ENCODE results near the gene NOS2.
"Not testable (repeated sequence)": the region's sequence is repeated elsewhere in the genome, so short reads cannot be mapped to it uniquely, and the experiment has no call there.

The NOS2 gene

DNA sequence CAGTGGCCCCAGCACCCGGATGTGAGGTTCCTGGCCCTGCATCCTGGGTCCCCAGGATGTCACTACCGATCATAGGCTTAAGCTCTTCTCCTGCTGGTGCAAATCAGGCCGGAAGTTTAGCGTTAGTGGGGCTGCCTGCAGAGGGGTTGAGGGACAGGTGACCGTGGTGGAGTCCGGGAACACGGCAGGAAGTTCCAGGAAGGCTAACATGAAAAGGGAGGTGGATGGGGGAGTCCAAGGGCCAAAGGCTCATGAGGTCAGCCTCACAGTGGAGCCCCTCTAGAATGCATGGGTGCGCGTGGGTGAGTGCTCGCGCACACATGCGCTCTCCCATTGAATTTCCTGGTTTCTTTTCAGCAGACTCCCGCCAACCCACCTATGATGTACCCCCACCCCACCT lies 46.6 kb downstream of the NOS2 start:
- not testable (repeated sequence) for DNase-seq

DNA sequence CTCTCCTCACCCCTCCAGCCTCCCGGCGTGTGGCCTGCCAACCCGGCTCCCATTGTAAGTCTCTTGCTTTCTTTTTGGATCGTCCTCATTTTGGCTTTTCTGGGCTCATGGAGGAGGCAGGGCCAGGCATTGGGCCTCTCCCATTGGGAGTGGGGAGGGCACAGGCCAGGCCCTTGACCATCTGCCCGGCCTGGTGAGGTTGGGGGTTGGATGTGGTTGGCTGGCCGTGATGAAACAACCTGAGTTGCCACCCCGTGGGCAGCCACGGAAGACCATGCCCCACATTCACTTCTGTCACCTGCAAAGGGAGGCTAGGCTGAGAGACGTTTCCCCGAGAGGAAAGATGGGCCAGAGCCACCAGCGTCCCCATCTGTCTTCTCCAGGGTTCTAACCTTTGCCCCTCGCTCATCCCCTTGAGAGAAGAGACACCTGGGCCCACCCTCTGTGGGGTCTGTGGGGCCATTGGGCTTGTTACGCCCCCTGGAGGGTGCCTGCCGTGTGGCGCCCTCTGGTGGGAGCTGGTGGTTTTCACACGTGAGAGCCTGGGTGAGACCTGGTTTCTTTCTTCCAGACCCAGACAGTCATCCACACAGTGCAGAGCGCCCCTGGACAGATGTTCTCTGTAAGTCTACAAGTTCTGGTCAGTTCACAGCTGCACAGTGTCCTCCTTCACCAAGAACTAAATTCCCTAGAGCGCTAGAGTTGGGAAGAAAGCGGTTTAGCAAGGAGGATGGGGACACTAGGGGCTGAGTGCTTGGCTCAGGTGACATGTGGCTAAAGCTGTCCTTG lies 47.3 kb downstream of the NOS2 start:
- DNase-seq: not testable (repeated sequence)

DNA sequence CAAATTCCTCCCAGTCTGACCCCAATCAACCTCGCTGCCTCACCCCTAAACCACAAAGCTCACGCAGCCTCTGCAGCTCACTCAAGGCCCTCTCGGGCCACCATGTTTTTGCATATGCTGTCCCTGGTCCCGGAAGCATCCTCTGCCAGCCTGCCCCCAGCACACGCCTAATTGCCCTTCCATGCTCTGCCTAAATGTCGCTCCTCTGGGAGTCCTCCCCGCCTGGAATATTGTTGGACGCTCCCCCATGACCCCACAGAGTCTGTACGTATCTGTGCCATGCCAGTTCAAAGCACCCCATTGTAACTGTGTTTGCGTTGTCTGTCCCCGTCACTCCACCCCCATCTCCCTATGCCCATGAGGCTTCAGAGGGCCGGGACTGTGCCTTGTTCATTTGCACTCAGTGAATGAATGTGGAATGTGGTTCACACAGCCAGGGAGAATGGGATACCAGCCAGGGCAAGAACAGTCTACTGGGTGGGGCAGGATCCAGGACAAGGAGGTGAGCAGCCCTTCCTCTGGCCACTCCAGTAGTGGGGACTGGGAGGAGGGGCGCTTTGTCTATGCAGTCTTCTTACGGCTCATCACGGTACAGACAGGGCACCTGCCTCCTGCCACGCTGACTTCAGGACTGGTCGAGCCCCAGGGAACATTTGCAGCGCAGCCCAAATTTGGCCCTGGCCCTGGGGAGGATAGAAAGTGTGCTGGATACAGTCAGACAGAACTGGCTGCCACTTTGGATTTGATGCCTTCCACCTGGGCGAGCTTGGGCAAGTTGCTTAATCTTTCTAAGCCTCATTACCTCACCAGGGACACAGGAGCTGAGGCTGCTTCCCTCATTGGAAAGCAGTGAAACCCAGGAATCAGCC lies 48.5 kb downstream of the NOS2 start:
- no peak for DNase-seq

DNA sequence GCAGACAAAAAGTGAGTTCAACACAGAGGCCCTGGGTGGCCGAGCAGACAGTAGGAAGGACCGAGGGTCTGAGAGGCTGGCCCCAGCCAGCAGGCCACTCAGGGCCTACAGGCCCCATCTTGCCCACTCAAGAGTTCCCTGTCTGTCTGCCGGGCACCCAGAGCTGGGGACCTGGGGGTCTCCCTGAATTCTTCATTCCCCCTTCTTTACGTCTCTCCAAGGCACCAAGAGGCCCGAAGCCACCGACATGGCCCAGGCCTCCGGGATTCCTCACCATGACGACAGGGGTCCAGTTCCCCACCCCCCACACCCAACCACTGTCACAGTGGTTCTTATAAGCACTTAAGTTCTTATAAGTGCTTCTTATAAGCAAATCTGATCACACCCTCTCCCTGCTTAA lies 49.2 kb downstream of the NOS2 start:
- DNase-seq: no peak

DNA sequence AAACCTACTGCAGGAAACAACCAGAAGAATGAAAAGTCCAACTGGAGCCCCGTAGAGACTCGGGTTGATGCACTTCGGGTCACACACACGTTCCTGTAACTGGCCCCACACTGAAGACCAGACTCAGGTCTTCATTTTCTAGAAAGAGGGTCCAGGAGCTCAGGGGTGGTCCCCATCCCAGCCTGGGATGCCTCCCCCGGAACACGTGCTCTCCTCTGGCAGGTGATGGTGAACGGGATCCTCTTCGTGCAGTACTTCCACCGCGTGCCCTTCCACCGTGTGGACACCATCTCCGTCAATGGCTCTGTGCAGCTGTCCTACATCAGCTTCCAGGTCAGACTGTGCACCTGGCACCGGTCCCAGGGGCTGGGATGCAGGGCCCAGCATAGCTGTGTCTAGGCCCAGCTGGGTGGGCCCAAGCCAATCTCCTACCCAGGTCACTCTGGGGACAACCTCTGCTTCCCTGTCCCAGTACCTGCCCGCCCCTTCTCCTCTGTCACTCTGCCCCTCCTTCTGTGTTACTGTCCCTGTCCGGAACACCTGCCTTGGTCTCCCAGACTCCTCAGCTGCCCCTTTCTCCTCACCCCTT lies 50.7 kb downstream of the NOS2 start:
- not testable (repeated sequence) for DNase-seq

DNA sequence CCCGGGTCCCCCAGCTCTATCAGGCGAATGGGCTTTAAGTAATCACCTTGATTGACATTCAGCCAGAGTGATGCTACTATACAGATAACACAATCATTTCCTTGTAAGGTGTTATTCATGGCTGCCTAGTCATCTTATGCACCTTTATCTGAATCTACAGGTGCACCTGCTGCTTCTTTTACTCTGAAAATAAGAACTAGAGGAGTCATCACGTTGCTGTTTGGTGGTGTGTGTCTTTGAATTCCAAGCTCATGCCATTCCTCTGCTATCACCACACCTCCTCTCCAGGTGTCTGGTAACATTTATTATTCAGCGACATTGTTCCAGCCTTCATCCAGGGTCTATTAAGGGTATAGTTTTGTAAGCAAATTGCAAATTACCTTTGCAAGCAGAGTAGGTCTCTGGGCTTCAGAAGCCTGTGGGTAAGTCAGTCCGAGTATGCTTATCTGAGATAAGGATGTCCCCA lies 51.9 kb downstream of the NOS2 start:
- DNase-seq: no peak

DNA sequence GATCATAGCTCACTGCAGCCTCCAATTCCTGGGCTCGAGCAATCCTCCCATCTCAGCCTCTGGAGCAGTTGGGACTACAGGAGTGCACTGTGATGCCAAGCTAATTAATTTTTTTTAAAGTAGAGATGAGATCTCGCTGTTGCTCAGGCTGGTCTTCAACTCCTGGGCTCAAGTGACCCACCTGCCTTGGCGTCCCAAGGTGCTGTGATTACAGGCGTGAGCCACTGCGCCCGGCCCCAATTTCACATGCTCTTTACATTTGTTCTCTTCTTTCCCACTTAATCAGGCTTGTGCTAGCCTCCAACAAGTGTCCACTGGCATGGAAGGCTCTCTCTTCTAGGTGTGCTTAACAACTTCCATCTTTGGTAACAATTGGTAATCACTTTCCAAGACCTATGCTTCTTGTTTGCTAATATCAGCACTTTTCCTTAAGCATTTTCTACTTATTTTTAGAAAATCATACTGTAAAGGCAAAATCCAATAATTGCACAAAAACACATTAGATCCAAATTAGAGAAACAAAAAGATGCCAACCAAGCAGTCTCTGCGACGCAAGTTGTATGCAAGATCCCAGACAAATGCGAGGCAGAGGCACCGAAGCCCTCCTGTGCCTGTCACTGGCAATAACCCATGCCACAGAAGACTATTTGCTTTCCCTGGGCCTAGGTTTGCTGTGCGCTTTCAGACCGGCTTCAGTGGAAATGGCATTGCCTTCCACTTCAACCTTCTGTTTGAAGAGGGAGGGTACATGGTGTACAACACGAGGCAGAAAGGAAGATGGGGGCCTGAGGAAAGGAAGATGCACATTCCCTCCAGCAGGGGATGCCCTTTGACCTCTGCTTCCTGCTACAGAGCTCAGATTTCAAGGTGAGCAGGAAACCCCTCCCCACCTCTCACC lies 52.6 kb downstream of the NOS2 start:
- no peak for DNase-seq

DNA sequence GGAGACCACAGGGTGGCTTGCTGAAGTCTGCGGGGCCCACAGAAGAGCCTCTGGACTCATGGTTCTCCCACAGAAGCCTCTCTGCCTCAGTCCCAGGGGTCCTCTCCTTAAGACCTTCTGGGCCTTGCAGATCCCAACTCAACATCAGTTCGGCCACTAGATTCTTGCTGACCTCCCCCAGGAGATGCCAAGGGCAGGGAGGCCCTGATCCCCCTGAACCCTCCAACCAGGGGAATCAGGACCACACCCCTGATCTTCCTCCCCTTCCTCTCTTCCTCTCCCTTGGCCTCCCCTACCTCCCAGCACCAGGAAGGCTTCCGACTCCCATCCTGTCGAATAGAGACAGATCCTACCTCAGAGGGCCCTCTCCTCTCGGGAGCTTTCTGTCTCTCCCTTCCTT lies 53.4 kb downstream of the NOS2 start:
- DNase-seq: no peak

DNA sequence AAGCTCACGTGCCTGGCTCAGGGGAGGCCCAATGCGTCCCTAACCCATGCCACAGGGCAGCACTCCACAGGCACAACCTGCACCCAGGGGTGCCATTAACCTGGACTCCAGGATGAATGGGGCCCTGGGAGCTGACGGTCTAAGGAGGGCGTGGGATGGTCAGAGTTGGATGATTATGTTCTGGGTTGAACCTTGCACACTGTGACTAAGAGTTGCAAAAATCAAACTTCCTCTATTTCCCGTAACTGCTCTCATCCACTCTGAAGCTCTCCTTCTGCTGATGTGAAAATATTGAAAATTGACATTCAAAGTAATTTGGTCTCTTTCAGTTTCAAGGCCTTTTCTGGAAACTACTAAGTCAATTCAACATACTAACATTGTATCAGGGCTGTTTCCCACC lies 54.0 kb downstream of the NOS2 start:
- DNase-seq: not testable (repeated sequence)

DNA sequence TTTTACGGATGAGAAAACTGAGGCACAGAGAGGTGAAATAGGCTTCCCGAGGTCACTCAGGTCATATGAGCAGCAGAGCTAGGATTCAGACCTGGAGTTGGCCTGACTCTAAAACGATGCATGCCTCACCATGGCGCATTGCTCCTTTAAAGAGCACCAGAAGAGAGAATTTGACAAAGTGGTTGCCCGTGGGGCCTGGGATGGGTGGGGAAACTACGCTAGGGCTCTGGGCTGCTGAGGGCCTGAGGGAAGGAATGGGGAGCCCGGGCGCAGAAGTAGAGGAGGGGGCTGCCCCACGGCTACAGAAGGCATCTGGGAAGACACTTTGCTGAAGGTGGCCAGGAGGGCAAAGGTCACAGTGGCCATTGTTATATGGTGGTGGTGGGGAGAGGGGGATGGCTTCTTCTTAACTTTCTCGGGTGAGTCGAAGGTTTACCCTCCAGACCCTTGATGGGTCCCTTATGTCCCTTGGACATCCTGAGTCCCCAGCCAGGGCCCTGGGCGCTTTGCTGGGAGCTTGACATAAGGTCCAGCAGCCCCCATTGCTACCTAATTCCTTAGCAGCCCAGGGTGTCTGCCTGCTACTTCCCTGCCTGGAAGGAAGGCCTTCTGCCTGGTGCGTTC lies 55.0 kb downstream of the NOS2 start:
- DNase-seq: not testable (repeated sequence)

DNA sequence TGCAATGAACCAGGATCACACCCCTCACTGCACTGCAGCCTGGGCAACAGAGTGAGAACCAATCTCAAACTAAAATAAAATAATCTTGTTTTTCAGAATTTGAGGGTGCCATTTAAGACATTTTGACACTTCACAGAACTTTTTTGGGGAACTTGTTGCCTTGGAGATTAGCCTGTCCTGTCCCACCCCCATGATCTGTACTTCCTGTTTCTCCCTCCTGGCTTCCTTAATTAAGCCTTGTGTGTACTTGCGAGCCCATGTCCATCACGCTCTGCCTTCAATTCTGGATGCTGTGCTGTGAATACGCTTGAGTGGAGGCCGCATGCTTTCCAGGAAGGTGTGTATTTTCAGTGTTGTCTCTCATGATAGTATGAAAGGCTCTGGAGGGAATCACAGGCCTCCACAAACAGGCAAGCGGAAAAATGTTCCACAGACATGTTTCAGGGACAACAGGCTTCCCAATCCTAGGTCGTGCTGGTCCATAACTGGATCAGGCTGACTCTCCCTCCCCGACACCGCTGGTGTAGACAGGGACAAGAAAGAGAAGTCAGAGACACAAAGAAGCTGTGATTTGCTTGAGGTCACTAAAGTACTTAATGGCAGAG lies 56.9 kb downstream of the NOS2 start:
- DNase-seq: no peak

DNA sequence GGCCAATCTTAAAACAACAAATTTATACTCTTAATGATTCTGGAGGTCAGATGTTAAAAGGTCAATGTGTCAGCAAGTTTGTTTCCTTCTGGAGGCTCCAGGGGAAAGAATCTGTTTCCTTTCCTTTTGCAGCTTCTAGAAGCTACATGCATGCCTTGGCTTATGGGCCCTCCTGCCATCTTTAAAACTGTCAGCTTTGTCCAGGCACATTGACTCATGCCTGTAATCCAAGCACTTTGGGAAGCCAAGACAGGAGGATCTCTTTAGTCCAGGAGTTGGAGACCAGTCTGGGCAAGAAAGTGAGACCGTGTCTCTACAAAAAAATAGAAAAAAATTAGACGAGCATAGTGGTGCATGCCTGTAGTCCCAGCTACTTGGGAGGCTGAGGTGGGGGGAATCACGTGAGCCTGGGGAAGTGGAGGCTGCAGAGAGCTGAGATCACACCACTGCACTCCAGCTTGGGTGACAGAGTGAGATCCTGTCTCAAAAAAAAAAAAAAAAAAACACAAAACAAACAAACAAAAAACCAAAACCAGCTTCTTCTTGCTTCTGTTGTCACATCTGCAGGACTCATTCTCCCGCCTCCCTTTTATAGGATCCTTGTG lies 58.3 kb downstream of the NOS2 start:
- no peak for DNase-seq

DNA sequence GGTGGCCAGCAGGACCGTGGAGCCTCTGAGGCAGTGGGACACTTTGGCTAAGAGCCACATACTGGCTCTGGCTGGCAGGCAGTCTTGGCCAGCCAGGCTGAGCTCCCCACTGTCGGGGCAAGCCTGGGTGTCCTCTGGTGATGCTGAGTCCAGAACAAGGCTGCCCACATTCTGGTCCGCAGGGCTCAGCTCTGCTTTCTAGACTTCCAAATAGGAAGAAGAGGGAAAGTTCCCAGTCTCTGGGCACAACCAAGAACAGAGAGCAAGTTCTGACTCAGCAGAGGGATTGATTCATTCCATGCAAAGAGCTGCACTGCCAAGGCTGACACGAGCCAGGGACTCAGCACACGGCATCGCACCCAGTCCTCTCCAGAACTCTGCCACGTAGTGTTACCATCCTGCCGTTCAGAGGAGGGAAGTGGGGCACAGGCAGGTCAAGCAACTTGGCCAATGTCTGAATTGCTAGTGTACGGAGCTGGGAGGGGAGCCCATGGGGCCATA lies 58.9 kb downstream of the NOS2 start:
- DNase-seq: no peak

DNA sequence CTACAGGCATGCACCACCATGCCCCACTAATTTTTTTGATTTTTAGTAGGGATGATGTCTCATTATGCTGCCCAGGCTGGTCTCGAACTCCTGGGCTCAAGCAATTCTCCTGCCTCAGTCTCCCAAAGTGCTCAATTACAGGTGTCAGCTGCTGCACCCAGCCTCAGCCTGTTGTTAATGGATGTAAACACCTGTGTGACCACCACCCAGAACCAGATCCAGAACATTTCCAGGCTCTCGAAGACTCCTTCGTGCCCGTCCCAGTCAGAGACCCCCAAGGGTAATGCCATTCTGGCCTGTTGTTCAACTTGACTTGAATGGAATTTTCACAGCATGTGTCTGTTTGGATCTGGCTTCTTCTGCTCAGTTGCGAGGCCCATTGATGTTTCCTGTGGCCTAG lies 59.8 kb downstream of the NOS2 start:
- not testable (repeated sequence) for DNase-seq

DNA sequence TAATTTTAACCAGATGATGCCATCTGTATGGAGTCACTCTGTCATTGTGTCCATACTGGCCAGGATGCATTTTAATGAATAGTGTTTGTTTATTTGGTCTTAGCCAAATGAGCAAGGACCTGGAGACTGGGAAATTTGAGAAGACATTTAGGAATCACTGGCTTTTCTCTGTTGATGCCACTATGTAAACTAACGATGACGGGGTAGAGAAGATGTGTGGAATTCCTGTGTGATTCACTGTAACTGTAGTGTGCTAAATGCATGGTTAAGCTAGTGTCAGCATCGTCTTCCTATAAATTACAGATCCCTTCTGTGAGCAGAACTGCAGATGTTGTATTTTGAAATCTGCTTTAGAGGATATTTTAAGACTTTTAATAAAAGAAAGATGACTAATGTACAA lies 66.6 kb downstream of the NOS2 start:
- DNase-seq: no peak

DNA sequence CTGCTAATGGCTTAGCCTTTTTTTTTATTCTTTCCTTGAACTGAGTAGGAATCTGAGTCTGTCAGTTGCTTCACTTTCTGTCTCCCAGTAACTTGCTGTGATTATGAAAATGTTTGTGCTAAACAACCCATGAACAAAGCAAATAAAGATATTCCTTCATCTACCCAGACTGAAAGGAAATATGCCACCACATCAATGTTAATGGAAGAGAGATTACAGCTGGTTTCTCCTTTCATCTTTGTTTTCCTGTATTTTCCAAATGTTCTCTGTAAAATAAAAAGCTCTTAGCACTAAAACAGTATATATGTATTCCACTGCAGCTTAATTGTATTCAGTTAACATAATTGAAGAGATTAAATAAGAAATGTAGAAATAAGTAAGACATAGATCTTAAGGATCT lies 67.6 kb downstream of the NOS2 start:
- DNase-seq: not testable (repeated sequence)

DNA sequence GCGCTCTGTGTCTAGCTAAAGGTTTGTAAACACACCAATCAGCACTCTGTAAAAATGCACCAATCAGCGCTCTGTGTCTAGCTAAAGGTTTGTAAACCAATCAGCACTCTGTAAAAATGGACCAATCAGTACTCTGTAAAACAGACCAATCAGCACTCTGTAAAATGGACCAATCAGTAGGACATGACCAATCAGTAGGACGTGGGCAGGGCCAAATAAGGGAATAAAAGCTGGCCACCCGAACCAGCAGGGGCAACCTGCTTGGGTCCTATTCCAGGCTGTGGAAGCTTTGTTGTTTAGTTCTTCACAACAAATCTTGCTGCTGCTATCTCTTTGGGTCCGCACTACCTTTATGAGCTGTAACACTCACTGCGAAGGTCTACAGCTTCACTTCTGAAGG lies 74.3 kb downstream of the NOS2 start:
- DNase-seq: not testable (repeated sequence)

DNA sequence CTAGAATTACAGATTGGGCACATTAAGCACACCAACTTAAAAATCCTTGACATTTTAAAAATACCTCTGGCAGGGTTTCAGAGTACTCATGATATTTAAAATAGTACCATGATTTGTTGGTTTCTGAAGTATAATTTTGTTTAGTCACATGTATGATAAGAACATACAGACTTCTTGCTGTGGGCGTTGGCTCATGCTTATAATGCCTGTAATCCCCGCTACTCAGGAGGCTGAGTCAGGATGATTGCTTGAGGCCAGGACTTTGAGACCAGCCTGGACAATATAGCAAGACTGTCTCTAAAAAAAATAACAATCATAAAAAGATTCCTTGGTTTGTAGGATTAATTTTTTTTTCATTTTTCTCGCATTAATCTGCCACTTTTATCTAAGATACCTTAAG lies 78.5 kb downstream of the NOS2 start:
- no peak for DNase-seq

Data from KG1 (cell line).